Astrocyte of the cerebellum (primary cell): Measurements from ENCODE around the gene DUOXA1.
"Not testable (repeated sequence)": the region's sequence is repeated elsewhere in the genome, so short reads cannot be mapped to it uniquely, and the experiment has no call there.

Source experiments
- DNase-seq: peaks from one replicate; pipeline ENCODE4 v3.0.0-alpha.2; 2011; ENCODE audit warnings: low read depth
- H3K4me3 ChIP-seq: 2 replicates; pipeline ENCODE4 v1.5.1; 2011; ENCODE audit warnings: mild to moderate bottlenecking, low read depth, low read length, moderate library complexity
- in situ Hi-C: cut with HindIII; loops from 2 replicates; pipeline ENCODE4 v1.10.0; 2017; ENCODE audit warnings: low sequenced_read_pairs
- TF ChIP-seq, protein P1 (sequence below): IDR thresholded peaks from 2 replicates; pipeline ENCODE4 v1.5.1; 2012; ENCODE audit warnings: low read length, low read depth, moderate library complexity, mild to moderate bottlenecking; ENCODE audit errors: missing control alignments

DUOXA1 gene

DNA sequence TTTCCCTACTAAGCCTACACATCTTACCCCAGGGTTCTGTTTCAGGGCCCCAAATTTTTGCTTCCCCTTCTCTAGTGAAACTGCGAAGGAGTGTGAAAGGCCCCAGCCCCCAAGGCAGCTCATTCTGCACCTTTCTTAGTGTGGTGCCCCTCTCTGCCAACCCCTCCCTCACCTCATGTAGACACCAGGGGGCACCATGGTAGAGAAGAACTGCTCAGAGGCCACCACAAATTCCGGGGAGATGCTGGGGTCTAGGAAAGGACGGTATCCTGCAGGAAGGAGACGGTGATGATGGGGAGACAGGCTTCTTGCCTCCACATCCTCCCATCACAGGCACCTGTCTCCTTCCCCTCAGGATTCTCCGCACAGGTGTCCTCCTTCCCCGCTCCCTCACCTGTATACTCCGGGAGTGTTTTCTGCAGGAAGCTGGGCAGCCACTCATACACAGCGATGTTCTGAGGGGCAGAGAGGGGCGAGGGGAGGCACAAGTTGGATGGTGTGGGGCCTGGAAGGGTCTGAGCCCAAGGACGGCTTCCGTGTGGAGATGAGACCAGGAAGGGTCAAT, 19.3 kb downstream of the DUOXA1 start:
- H3K4me3 ChIP-seq = no peak overlapping the region
- no peak for DNase-seq
- TF ChIP-seq, protein P1, sequence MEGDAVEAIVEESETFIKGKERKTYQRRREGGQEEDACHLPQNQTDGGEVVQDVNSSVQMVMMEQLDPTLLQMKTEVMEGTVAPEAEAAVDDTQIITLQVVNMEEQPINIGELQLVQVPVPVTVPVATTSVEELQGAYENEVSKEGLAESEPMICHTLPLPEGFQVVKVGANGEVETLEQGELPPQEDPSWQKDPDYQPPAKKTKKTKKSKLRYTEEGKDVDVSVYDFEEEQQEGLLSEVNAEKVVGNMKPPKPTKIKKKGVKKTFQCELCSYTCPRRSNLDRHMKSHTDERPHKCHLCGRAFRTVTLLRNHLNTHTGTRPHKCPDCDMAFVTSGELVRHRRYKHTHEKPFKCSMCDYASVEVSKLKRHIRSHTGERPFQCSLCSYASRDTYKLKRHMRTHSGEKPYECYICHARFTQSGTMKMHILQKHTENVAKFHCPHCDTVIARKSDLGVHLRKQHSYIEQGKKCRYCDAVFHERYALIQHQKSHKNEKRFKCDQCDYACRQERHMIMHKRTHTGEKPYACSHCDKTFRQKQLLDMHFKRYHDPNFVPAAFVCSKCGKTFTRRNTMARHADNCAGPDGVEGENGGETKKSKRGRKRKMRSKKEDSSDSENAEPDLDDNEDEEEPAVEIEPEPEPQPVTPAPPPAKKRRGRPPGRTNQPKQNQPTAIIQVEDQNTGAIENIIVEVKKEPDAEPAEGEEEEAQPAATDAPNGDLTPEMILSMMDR = no peak
- in situ Hi-C loops = no loop called here

DNA sequence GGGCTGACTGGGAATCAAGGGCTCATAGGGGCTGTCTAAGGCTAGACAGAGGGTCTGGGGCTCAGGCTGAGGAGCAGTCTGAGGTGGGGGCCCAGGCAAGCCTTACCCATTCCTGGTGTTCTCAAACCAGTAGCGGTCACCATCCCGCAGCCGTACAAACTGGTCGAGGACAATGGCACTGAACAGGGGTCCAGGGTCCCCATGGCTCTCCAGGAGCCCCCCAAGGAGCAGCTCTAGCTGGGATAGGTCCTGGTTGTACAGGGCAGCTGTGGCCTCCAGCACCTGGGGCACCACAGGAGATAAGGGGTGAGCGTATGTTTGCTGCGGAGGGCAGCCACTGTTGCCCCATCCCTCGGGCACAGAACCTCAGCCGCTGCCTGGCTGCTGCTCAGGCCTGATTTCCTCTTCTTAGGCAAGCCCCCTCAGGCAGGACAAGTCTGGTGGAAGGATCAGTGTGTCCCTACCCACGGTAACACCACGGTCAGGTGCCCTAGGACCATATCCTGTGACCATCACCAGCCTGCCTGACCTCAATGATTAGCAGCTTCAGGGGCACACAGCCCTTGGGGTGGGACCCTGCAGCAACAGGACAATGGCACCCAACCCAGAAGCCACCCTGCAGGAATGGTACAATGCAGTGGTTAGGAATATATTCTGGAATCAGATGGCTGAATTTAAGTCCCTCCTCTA, 21.6 kb downstream of the DUOXA1 start:
- in situ Hi-C loops = no loop called here
- no peak overlapping the region for H3K4me3 ChIP-seq
- no peak for DNase-seq
- TF ChIP-seq, protein P1 = no peak

DNA sequence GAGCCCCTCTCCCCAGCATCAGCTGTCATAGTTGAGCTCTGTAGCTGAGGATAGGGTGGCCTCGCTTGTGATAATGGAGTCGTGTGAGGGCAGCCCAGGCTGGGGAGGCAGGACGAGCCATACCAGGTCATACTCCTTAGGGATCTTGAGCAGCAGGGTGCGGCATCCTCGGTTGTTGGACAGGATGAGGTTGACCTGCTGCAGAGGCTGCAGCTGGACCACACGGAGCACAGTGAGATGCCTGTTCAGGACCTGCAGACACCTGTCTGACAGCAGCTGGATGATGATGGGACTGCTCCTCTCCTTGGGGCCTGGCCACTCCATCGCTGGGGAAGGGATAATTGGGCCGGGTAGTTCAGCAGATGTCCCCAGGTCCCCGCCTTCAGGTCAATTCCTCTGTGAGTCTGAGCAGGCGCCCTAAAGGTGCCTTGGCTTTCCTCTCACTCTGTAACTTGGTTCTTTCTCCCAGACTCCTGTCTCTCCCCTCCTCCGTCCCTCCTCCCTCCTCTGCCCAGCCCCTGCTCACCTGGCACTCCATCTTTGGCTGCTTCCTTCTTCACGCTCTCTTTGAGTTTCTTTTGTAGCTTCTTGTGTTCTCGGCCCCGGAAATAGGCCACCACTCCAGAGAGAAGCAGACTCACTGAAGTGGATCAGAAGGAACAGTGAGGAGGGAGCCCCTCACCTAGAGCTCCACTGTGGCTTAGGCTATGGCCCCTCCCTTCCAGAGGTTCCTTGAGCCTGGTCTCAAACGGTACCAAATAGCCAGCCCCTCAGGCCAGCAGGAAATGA, 23.5 kb downstream of the DUOXA1 start:
- no peak overlapping the region for H3K4me3 ChIP-seq
- in situ Hi-C loops = no loop called here
- DNase-seq = no peak
- TF ChIP-seq, protein P1 = no peak

DNA sequence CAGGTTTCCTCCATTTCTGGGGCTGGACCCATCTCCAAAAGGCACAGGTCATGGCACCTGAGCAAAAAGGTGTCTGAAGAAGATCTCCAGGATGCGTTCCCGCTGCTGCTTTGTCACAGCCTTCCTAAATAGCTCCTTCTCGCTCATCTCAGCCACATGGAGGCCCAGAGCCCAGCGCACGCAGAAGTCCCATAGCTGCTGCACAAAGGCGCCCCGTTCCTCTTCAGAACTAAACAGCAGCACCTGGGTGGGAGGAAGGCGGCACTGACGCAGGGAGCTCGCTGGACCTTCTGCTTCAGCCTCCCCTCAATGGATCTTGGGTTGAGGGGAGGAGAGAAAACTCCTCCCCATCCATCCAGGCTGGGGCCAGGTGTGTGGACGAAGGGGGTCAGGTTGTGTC, 24.1 kb downstream of the DUOXA1 start:
- TF ChIP-seq, protein P1 = no peak
- in situ Hi-C loops = no loop called here
- no peak overlapping the region for H3K4me3 ChIP-seq
- no peak for DNase-seq

DNA sequence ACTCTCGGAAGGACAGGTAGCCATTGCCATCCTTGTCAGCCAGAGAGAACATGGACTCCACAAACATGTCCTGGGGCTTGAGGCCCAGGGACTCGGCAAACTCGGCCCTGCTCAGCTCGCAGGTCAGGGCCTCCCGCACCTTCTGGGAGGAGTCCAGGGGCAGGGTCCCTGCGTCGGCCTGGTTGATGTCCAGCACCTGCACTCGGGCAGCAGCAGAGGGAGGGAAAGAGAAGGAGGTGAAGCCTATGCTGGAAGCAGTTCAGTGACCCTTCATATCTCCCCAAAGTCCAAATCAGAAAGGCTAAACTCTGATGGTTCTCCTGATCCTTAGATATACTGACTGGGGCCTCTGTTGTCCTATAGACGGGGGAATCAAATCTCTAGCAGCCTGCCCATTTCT, 25.5 kb downstream of the DUOXA1 start:
- DNase-seq, in situ Hi-C loops, H3K4me3 ChIP-seq: not testable (repeated sequence)

GRCh38 chr15:45102226-45102625, 27.5 kb downstream of the DUOXA1 start:
- in situ Hi-C loops = no loop called here
- DNase-seq = no peak
- TF ChIP-seq, protein P1 = no peak
- H3K4me3 ChIP-seq = no peak overlapping the region

GRCh38 chr15:45101749-45102148, 27.9 kb downstream of the DUOXA1 start:
- TF ChIP-seq, protein P1 = no peak
- H3K4me3 ChIP-seq = no peak overlapping the region
- no peak for DNase-seq
- in situ Hi-C loops = no loop called here
